Body of pancreas (tissue), 4 donors: ENCODE measurements around the gene CDH22. TPM values are rescaled to one million over a fixed set of nuclear protein-coding genes. Genes with fewer than 3 reads are reported as not detected.

Experiments used
- ATAC-seq: fragments of 150-250 bp; one replicate; pipeline ENCODE4 v1.9.1; 2016
- DNase-seq, 4 donors: peaks; one replicate each; pipeline ENCODE4 v3.0.0-alpha.2; 2019
- H3K27ac ChIP-seq, 4 donors: fragments of 200-600 bp; sonication (generic); 1 replicate in 3 of 4; 2 replicates in 1 of 4; pipeline versions ENCODE4 v1.5.1 to v1.6.1; 2016 to 2019; ENCODE audit warnings: mild to moderate bottlenecking in 1 of 4, mixed read lengths in 1 of 4, moderate library complexity in 1 of 4
- H3K27me3 ChIP-seq, 2 donors: fragments of 200-600 bp; sonication (generic); one replicate each; pipeline ENCODE4 v1.6.0; 2016; ENCODE audit warnings: mild to moderate bottlenecking in 1 of 2
- H3K36me3 ChIP-seq, 2 donors: fragments of 200-600 bp; sonication (generic); replicated peaks in 1 of 2; 2 replicates each; pipeline ENCODE4 v1.5.1; 2016; ENCODE audit warnings: low read depth in 2 of 2; ENCODE audit not compliant: insufficient read depth in 1 of 2
- H3K4me1 ChIP-seq: fragments of 200-600 bp; sonication (generic); one replicate; pipeline ENCODE4 v1.6.0; 2016
- H3K4me3 ChIP-seq, 2 donors: fragments of 200-600 bp; sonication (generic); 1 replicate in 1 of 2; 2 replicates in 1 of 2; pipeline ENCODE4 v1.5.1; 2016 to 2019
- H3K9me3 ChIP-seq, 3 donors: fragments of 200-600 bp; sonication (generic); 1 replicate in 2 of 3; 2 replicates in 1 of 3; pipeline ENCODE4 v1.5.1; 2016
- POLR2A ChIP-seq, 3 donors: fragments of 450-650 bp; IDR thresholded peaks; one replicate each; pipeline ENCODE4 v1.6.1; 2016; ENCODE audit warnings: antibody characterized with exemption in 3 of 3, mild to moderate bottlenecking in 2 of 3
- WGBS, 2 donors: methylation state at CpG; one replicate each; pipeline ENCODE4 v1.1.5; 2017; 5-methylcytosine and 5-hydroxymethylcytosine counted together
- intact Hi-C: fragments of 100-400 bp; cut with DNase I; formaldehyde crosslinking; loops from one replicate; pipeline ENCODE4 v1.15.1; 2023
- total RNA-seq, 2 donors: library from RNA; depleted of rRNA; stranded (reverse); fragments of >200 nt; gene quantifications; one replicate each; pipeline ENCODE4 v1.1.0, GENCODE V29; 2016
- TF ChIP-seq, protein P1 (sequence below), 7 experiments: fragments of 450-650 bp in 4 of 7; fragments of 200-600 bp in 3 of 7; sonication (generic) in 3 of 7; IDR thresholded peaks; one replicate each; pipeline ENCODE4 v1.5.1; 2016 to 2019; ENCODE audit warnings: antibody characterized with exemption in 7 of 7

The CDH22 gene
- total RNA-seq, 2 donors from 2014 or later: 1.3 to 2.1 TPM

DNA sequence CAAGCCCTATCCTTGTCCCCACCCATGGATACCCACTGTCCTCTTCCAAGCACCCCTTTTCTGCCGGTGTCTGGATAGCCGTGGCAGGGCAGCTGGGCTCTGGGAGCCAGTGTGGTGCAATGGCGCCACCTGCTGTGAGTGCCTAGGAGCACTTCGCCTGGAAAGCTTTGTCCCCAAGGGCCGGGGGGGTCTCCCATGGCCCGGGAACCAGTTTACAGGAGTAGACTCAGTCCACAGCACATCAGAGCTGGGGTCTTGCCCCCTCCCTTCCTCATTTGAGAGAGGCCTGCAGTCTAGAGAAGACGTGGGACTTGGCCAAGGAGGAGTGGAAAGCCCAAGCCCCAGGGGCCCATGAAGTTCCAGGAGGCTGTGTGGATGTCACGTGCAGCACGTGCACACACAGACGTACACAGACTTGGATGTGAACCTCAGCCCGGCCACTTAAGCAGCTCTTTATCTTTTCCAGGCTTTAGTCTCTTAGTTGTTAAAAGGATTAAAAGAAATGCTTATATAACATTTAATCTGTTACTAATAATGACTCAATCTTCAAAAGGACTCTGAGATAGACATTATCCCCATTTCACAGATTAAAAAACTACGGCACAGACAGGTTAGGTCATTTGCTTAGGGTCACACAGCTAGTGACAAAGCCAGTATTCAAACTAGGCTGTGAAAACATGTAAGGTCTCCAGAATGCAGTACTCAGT lies 40.9 kb upstream of the CDH22 start:
- 23 to 40% methylated on average over 10 to 12 of the region's 12 CpGs for WGBS, 2 donors

DNA sequence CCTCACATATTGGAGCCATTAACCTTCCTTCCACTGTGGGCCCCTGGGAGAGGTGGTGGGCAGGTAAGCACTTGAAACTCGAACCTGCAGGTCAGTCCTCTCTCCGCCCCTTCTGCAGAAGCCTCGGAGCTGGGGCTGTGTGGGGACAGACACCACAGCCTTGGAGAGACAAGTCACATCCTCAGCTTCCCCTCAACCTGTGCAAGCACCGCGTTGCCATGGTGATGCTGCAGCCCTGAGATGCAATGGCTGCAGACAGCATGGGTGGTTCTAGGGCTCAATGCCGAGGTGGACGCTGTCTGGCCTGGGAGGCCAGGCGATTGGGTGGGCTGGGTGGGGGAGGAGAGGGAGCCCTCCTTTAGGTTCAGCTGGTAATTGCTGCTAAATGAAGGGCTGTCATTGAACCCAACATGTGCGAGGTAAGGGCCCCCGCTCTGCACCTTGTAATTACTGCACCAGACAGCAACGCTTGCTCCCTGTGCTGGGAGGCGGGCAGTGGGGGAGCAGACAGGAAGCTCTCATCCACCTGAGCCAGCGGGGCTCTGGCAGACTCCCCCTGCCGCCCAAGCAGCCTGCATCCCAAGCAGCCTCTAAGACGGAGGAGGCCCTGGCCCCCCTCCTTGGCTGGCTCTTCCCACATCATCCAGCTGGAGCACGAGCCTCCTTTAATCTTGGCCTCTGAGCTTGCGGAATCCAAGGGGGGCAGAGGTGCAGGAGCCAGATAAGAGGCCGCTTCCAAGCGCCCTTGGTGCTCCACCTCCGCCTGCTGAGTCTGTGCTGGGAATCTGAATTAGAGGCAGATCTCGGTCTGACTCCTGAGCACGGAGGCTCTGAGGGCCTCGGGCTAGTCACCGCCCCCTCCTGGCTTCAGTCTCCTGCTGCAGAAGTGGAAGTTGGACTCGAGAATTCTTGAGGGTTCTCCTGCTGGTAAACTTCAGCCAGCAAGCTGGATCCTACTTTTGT lies 39.8 kb upstream of the CDH22 start:
- H3K27me3 ChIP-seq: peaks cover 0 to 7% of the 10 kb centered on the region in 2 donors
- DNase-seq (peak in 1 of 4 donors; percentile 27), ATAC-seq (no peak)
- H3K4me3 ChIP-seq: no peak overlapping the region
- no peak overlapping the region for H3K27ac ChIP-seq
- no peak for TF ChIP-seq POLR2A (IDR thresholded peaks at IDR 0.05)
- TF ChIP-seq, protein P1, sequence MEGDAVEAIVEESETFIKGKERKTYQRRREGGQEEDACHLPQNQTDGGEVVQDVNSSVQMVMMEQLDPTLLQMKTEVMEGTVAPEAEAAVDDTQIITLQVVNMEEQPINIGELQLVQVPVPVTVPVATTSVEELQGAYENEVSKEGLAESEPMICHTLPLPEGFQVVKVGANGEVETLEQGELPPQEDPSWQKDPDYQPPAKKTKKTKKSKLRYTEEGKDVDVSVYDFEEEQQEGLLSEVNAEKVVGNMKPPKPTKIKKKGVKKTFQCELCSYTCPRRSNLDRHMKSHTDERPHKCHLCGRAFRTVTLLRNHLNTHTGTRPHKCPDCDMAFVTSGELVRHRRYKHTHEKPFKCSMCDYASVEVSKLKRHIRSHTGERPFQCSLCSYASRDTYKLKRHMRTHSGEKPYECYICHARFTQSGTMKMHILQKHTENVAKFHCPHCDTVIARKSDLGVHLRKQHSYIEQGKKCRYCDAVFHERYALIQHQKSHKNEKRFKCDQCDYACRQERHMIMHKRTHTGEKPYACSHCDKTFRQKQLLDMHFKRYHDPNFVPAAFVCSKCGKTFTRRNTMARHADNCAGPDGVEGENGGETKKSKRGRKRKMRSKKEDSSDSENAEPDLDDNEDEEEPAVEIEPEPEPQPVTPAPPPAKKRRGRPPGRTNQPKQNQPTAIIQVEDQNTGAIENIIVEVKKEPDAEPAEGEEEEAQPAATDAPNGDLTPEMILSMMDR (IDR thresholded peaks at IDR 0.05): no peak
- H3K36me3 ChIP-seq: no peaks in the 10 kb centered on the region
- intact Hi-C loops: loop anchor here (5.0 kb wide), 1 partner anchor 216 kb away; no protein-coding TSS in a partner anchor
- 76 to 87% methylated on average over 15 to 24 of the region's 25 CpGs for WGBS, 2 donors
- H3K9me3 ChIP-seq: no peaks in the 10 kb centered on the region
- H3K4me1 ChIP-seq: peaks cover 14% of the 10 kb centered on the region

More for the DNA sequence above, 40.9 kb upstream of the CDH22 start:
- H3K4me1 ChIP-seq: peaks cover 8% of the 10 kb centered on the region
- peaks cover 0 to 5% of the 10 kb centered on the region in 2 donors for H3K27me3 ChIP-seq
- no peaks in the 10 kb centered on the region for H3K36me3 ChIP-seq
- TF ChIP-seq, protein P1 (IDR thresholded peaks at IDR 0.05): peak; percentile 61 to 83 (median 78)
- no peak for TF ChIP-seq POLR2A (IDR thresholded peaks at IDR 0.05)
- DNase-seq: peak; percentile 56 to 72 (median 68)
- H3K4me3 ChIP-seq: no peak overlapping the region
- H3K9me3 ChIP-seq: no peaks in the 10 kb centered on the region
- no peak overlapping the region for H3K27ac ChIP-seq
- ATAC-seq: peak; percentile 55
- intact Hi-C loops: loop anchor here (5.0 kb wide), 1 partner anchor 217 kb away; no protein-coding TSS in a partner anchor

DNA sequence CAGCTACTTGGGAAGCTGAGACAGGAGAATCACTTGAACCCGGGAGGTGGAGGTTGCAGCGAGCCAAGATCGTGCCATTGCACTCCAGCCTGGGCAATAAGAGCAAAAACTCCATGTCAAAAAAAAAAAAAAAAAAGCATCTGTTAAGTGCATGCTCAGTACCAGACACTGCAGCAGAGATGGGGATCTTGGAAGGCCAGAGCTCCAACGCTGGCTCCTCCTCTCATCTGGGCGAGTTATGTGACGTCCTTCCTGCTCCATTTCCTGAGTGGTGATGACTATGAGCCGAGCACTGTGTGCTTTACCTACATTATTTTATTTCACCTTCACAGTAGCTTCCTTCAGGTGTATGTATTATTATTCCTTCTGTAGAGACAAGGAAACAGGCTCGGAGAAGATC lies 38.5 kb upstream of the CDH22 start:
- DNase-seq: no peak
- no peaks in the 10 kb centered on the region for H3K9me3 ChIP-seq
- H3K27ac ChIP-seq: no peak overlapping the region
- H3K4me1 ChIP-seq: peaks cover 21% of the 10 kb centered on the region
- WGBS, 2 donors: 89 to 90% methylated on average over 8 of the region's 8 CpGs
- no peak for TF ChIP-seq POLR2A (IDR thresholded peaks at IDR 0.05)
- TF ChIP-seq, protein P1 (IDR thresholded peaks at IDR 0.05): no peak
- no peak for ATAC-seq
- peaks cover 0 to 7% of the 10 kb centered on the region in 2 donors for H3K27me3 ChIP-seq
- H3K4me3 ChIP-seq: no peak overlapping the region
- intact Hi-C loops: loop anchor here (5.0 kb wide), 1 partner anchor 214 kb away; no protein-coding TSS in a partner anchor
- no peaks in the 10 kb centered on the region for H3K36me3 ChIP-seq

DNA sequence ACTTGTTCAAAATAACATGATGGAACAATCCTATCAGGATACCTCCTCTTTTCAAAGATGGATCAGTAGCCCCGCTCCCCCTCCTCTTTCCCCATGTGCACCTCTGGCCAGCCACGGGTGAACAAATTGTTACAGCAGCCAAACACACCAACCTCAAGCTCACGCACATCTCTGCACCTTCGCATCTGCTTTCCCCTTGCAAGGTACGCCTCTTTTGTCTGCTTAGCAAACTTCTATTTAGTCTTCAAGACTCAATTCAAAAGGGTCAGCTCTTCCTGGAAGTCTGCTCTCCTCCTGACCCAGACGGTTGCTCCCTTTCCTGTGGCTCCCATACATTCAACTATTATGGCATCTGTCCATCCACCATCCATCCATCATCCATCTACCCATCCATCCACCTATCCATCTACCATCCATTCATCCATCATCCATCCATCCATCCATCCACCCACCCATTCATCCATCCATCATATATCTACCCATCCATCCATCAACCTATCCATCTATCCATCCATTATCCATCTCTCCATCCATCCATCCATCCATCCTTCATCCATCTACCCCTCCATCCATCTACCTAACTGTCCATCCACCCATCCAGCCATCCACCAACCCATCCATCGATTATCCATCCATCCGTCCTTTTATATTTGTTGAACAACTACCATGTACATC lies 36.3 kb upstream of the CDH22 start:
- H3K4me3 ChIP-seq: no peak overlapping the region
- no peaks in the 10 kb centered on the region for H3K9me3 ChIP-seq
- H3K27ac ChIP-seq: no peak overlapping the region
- 55 to 73% methylated on average over 8 of the region's 8 CpGs for WGBS, 2 donors
- H3K27me3 ChIP-seq: peaks cover 0 to 7% of the 10 kb centered on the region in 2 donors
- H3K36me3 ChIP-seq: no peaks in the 10 kb centered on the region
- TF ChIP-seq POLR2A (IDR thresholded peaks at IDR 0.05): no peak
- TF ChIP-seq, protein P1 (IDR thresholded peaks at IDR 0.05): no peak
- intact Hi-C loops: loop anchor here (5.0 kb wide), 1 partner anchor 212 kb away; no protein-coding TSS in a partner anchor
- H3K4me1 ChIP-seq: peaks cover 21% of the 10 kb centered on the region
- ATAC-seq (no peak), DNase-seq (no peak)
